Measurements from ENCODE around the gene IQGAP1. TPM values are rescaled to one million over a fixed set of nuclear protein-coding genes. Genes with fewer than 3 reads are reported as not detected.

IQGAP1 gene
- total and polyA plus RNA-seq, 9 of the 15 experiments (the other 6 are each of a cell fraction or from before 2014, with no cell fraction given) = 37.6 to 143 (median 77.7) TPM

GRCh38 chr15:90400759-90401314 is 12.8 kb downstream of the IQGAP1 start (continued):
- TF ChIP-seq ZBTB43 (CRISPR knock-in tag; IDR thresholded peaks at IDR 0.05) = no peak
- TF ChIP-seq HLTF (IDR thresholded peaks at IDR 0.05) = no peak
- no peak for TF ChIP-seq ZNF584 (CRISPR knock-in tag; IDR thresholded peaks at IDR 0.05; ENCODE audit: low read depth)
- peak; percentile 84 for TF ChIP-seq ELF1 (tag; IDR thresholded peaks at IDR 0.05)
- 0 out of 4 replicates have a peak, but pooled peaks of 1 of the 2 experiments have one; percentile 15 for TF ChIP-seq ZMIZ1 (IDR thresholded peaks at IDR 0.05; ENCODE audit: low read depth in 2 of 2, low read length in 2 of 2)
- TF ChIP-seq ZFP36 (IDR thresholded peaks at IDR 0.05; ENCODE audit: low read depth, low read length, partially characterized antibody) = no peak
- TF ChIP-seq ETS2 (tag; IDR thresholded peaks at IDR 0.05; ENCODE audit: borderline replicate concordance, poor library complexity, severe bottlenecking) = no peak
- no peak for TF ChIP-seq RBM14 (IDR thresholded peaks at IDR 0.05; ENCODE audit: borderline replicate concordance, insufficient read depth, low read depth, low read length)
- TF ChIP-seq ILF3 (IDR thresholded peaks at IDR 0.05; ENCODE audit: borderline replicate concordance) = no peak
- no peak for TF ChIP-seq CREB1 (IDR thresholded peaks at IDR 0.05)
- no peak for TF ChIP-seq CREB1 (CRISPR knock-in tag; IDR thresholded peaks at IDR 0.05)
- 0 out of 2 replicates have a peak, but pooled peaks have one; percentile 43 for TF ChIP-seq ZBTB40 (IDR thresholded peaks at IDR 0.05)
- no peak for TF ChIP-seq ZBTB40 (CRISPR knock-in tag; IDR thresholded peaks at IDR 0.05)
